Esophagus squamous epithelium (tissue), 4 donors: Measurements from ENCODE around the gene OR10A4.

Experiments used
- CTCF ChIP-seq, 6 experiments: fragments of 450-650 bp in 4 of 6; fragments of 200-600 bp in 2 of 6; sonication (generic) in 2 of 6; IDR thresholded peaks; one replicate each; pipeline ENCODE4 v1.5.1; 2016 to 2019; ENCODE audit warnings: antibody characterized with exemption in 6 of 6, mild to moderate bottlenecking in 4 of 6, moderate library complexity in 4 of 6
- POLR2A ChIP-seq, 4 donors: fragments of 450-650 bp; IDR thresholded peaks; one replicate each; pipeline ENCODE4 v1.6.1; 2017; ENCODE audit warnings: antibody characterized with exemption in 4 of 4, mild to moderate bottlenecking in 4 of 4, moderate library complexity in 3 of 4

GRCh38 chr11:6895010-6895409, 18.6 kb downstream of the OR10A4 start:
- TF ChIP-seq CTCF (IDR thresholded peaks at IDR 0.05) (no peak), POLR2A (IDR thresholded peaks at IDR 0.05) (no peak)
